Gastrocnemius medialis (tissue), 4 donors: ENCODE measurements around the gene MYO1D.

ENCODE experiments used
- CTCF ChIP-seq, 5 experiments: fragments of 450-650 bp in 3 of 5; fragments of 200-600 bp in 2 of 5; sonication (generic) in 2 of 5; IDR thresholded peaks in 4 of 5; conservative IDR thresholded peaks in 1 of 5; 1 replicate in 4 of 5; 2 replicates in 1 of 5; pipeline ENCODE4 v1.5.1; 2016 to 2019; ENCODE audit warnings: antibody characterized with exemption in 5 of 5, mild to moderate bottlenecking in 3 of 5, moderate library complexity in 3 of 5
- POLR2A ChIP-seq, 2 donors: fragments of 450-650 bp; IDR thresholded peaks; one replicate each; pipeline ENCODE4 v1.6.1; 2017; ENCODE audit warnings: antibody characterized with exemption in 2 of 2, mild to moderate bottlenecking in 2 of 2, moderate library complexity in 2 of 2

DNA sequence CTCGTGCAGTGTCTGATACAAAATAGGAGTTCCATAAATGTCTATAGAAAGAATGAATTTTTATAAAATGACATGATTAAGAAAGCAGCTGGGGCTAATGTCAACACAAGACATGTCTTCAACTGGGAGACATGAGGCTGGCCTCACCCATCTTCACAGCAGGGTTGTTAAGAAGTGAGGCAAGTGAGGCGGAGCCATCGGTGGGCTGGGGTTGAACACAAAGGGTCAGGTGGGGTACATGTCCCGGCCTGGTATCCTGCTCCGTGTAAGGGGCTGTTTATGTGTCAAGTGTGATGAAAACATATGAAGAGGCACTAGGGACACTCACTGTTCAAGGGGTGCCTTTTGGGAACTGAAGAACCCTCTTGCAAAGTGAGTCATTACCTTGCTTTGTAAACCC is 368.0 kb downstream of the MYO1D start:
- TF ChIP-seq CTCF (IDR thresholded peaks at IDR 0.05 in 4 of 5, conservative IDR thresholded peaks at IDR 0.05 in 1 of 5) (no peak), POLR2A (IDR thresholded peaks at IDR 0.05) (no peak)
